ENCODE measurements around the gene TMEM163. TPM values are rescaled to one million over a fixed set of nuclear protein-coding genes. Genes with fewer than 3 reads are reported as not detected.

Gene TMEM163
- total and polyA plus RNA-seq, 2 donors (not counting 3 experiments of a cell fraction or from before 2014, with no cell fraction given), result 1.0 to 2.8 TPM

GRCh38 chr2:134537702-134538101 is 181.1 kb downstream of the TMEM163 start:
- Histone ChIP-seq H3K4me2 (ENCODE audit: insufficient read depth, low read length) (no peak overlapping the region), H3K4me1 (ENCODE audit: control insufficient read depth, extremely low read depth, insufficient read depth, low read length) (no peaks in the 10 kb centered on the region), H3K36me3 (ENCODE audit: control insufficient read depth in 2 of 2, extremely low read depth in 1 of 2, insufficient read depth in 2 of 2, low read length in 2 of 2) (no peaks in the 10 kb centered on the region), H3K27me3 (ENCODE audit: control insufficient read depth in 2 of 2, insufficient read depth in 2 of 2, low read length in 2 of 2) (no peaks in the 10 kb centered on the region), H3K9me1 (replicated peaks; ENCODE audit: control insufficient read depth, extremely low read depth, insufficient read depth, low read length) (no peaks in the 10 kb centered on the region), H4K20me1 (replicated peaks; ENCODE audit: control insufficient read depth, extremely low read depth, insufficient read depth, low read length) (no peaks in the 10 kb centered on the region), H2AFZ (ENCODE audit: low read depth, low read length) (no peak overlapping the region), H3K9me3 (replicated peaks; ENCODE audit: control insufficient read depth, insufficient read depth, low read length) (no peaks in the 10 kb centered on the region), H3K27ac (ENCODE audit: insufficient read depth, low read depth, low read length) (no peak overlapping the region), H3K79me2 (ENCODE audit: control insufficient read depth, insufficient read depth, low read length) (no peaks in the 10 kb centered on the region), H3K9ac (replicated peaks; ENCODE audit: extremely low read depth, insufficient read depth, low read length) (no peak overlapping the region), H3K4me3 (replicated peaks in 1 of 3; ENCODE audit: insufficient read depth in 1 of 3, low read depth in 1 of 3, low read length in 3 of 3) (no peak overlapping the region)
- POLR2A ChIA-PET, result no interaction called here
- DNase-seq (ENCODE audit: low read depth, low spot score) (no peak), FAIRE-seq (no peak)
- TF ChIP-seq POLR2A (IDR thresholded peaks at IDR 0.05; ENCODE audit: low read depth, low read length) (no peak), POLR2AphosphoS5 (IDR thresholded peaks at IDR 0.05; ENCODE audit: insufficient read depth, low read depth, low read length) (no peak), GATA2 (IDR thresholded peaks at IDR 0.05; ENCODE audit: insufficient read depth, insufficient read length, low read depth, low read length) (no peak), EZH2 (IDR thresholded peaks at IDR 0.05; ENCODE audit: borderline replicate concordance, low read depth, low read length, severe bottlenecking) (no peak), JUN (IDR thresholded peaks at IDR 0.05; ENCODE audit: borderline replicate concordance, insufficient read depth, insufficient read length, low read depth) (no peak), MYC (IDR thresholded peaks at IDR 0.05; ENCODE audit: low read depth, low read length) (no peak), FOS (IDR thresholded peaks at IDR 0.05; ENCODE audit: borderline replicate concordance, insufficient read depth, low read length) (no peak), MAX (IDR thresholded peaks at IDR 0.05; ENCODE audit: insufficient read depth, insufficient read length) (no peak), CTCF (IDR thresholded peaks at IDR 0.05; ENCODE audit: extremely low read depth in 1 of 2, insufficient read depth in 1 of 2, low read depth in 1 of 2, low read length in 2 of 2) (no peak)
- no TSS peak for BruUV-seq (replicated peaks)
- intact Hi-C loops (cut with micrococcal nuclease), result no loop called here
- CTCF ChIA-PET, result no interaction called here
- dilution Hi-C loops (cut with MboI; ENCODE audit: extremely low pct_ligation_motif_present, low sequenced_read_pairs), result no loop called here
